SK-N-SH (cell line): ENCODE data around the gene ARHGAP10.

Experiments used
- NRF1 ChIP-seq: IDR thresholded peaks from 2 replicates; pipeline ENCODE4 v1.6.1; 2012; ENCODE audit warnings: low read depth, mild to moderate bottlenecking, low read length
- POLR2AphosphoS5 ChIP-seq: IDR thresholded peaks from 2 replicates; pipeline ENCODE4 v1.6.1; 2012; ENCODE audit warnings: low read depth, low read length
- RCOR1 ChIP-seq: fragments of 150-350 bp; IDR thresholded peaks from 2 replicates; pipeline ENCODE4 v1.6.1; 2017; ENCODE audit warnings: antibody characterized with exemption, low read length
- SIN3A ChIP-seq: IDR thresholded peaks from 2 replicates; pipeline ENCODE4 v1.6.1; 2012; ENCODE audit warnings: low read depth, mild to moderate bottlenecking, low read length, moderate library complexity, borderline replicate concordance
- TAF1 ChIP-seq: IDR thresholded peaks from 2 replicates; pipeline ENCODE4 v1.6.1; 2012; ENCODE audit warnings: low read depth, mild to moderate bottlenecking, low read length, moderate library complexity, borderline replicate concordance
- TF ChIP-seq, protein P1 (sequence below): fragments of 200-600 bp; sonication (generic); IDR thresholded peaks from 2 replicates; pipeline ENCODE4 v1.6.1; 2017; ENCODE audit warnings: antibody characterized with exemption, mild to moderate bottlenecking, moderate library complexity
- TF ChIP-seq, protein P2 (sequence below): IDR thresholded peaks from 2 replicates; pipeline ENCODE4 v1.4.0; 2012; ENCODE audit warnings: low read depth
- TF ChIP-seq, protein P3 (sequence below): IDR thresholded peaks from 2 replicates; pipeline ENCODE4; 2012

DNA sequence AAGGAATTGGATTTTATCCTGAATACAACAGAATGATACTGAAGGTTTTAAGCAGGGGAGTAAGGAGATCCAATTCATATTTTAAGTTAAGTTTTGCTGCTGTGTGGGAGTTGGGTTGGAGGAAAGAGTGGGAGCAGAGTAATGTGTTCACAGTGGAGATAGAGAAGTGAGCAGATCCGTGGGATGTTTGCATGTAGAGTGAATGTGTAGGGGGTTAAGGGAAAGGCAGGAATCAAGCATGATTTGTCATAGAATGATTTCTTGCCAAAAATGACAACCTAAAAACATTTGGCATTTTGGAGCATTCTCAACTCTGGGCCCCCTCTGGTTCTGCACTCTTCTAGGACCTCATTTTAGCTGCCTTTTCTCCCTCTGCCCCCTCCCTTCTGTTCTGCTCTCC, 76.6 kb downstream of the ARHGAP10 start:
- TF ChIP-seq, protein P1, sequence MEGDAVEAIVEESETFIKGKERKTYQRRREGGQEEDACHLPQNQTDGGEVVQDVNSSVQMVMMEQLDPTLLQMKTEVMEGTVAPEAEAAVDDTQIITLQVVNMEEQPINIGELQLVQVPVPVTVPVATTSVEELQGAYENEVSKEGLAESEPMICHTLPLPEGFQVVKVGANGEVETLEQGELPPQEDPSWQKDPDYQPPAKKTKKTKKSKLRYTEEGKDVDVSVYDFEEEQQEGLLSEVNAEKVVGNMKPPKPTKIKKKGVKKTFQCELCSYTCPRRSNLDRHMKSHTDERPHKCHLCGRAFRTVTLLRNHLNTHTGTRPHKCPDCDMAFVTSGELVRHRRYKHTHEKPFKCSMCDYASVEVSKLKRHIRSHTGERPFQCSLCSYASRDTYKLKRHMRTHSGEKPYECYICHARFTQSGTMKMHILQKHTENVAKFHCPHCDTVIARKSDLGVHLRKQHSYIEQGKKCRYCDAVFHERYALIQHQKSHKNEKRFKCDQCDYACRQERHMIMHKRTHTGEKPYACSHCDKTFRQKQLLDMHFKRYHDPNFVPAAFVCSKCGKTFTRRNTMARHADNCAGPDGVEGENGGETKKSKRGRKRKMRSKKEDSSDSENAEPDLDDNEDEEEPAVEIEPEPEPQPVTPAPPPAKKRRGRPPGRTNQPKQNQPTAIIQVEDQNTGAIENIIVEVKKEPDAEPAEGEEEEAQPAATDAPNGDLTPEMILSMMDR = no peak
- no peak for TF ChIP-seq RCOR1
- TF ChIP-seq POLR2AphosphoS5 = no peak
- no peak for TF ChIP-seq NRF1
- TF ChIP-seq TAF1 = no peak
- TF ChIP-seq SIN3A = no peak
- TF ChIP-seq, protein P2, sequence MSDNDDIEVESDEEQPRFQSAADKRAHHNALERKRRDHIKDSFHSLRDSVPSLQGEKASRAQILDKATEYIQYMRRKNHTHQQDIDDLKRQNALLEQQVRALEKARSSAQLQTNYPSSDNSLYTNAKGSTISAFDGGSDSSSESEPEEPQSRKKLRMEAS = no peak
- TF ChIP-seq, protein P3, sequence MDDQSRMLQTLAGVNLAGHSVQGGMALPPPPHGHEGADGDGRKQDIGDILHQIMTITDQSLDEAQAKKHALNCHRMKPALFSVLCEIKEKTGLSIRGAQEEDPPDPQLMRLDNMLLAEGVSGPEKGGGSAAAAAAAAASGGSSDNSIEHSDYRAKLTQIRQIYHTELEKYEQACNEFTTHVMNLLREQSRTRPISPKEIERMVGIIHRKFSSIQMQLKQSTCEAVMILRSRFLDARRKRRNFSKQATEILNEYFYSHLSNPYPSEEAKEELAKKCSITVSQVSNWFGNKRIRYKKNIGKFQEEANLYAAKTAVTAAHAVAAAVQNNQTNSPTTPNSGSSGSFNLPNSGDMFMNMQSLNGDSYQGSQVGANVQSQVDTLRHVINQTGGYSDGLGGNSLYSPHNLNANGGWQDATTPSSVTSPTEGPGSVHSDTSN = no peak
